ENCODE measurements around the gene ASAP3.
"Not testable (repeated sequence)": the region's sequence is repeated elsewhere in the genome, so short reads cannot be mapped to it uniquely, and the experiment has no call there.

ASAP3 gene

GRCh38 chr1:23514111-23514679 is 30.2 kb upstream of the ASAP3 start:
- DNase-seq: no peak

- no peak for DNase-seq
Measured at GRCh38 chr1:23509896-23510295, 25.9 kb upstream of the ASAP3 start.

- DNase-seq: no peak
Measured at GRCh38 chr1:23506376-23507107, 22.6 kb upstream of the ASAP3 start.

GRCh38 chr1:23505851-23506250 is 21.9 kb upstream of the ASAP3 start:
- DNase-seq: no peak

GRCh38 chr1:23504156-23504555 is 20.2 kb upstream of the ASAP3 start:
- not testable (repeated sequence) for DNase-seq

- no peak for DNase-seq
Measured at GRCh38 chr1:23502951-23503350, 19.0 kb upstream of the ASAP3 start.

GRCh38 chr1:23500466-23500865 is 16.5 kb upstream of the ASAP3 start:
- DNase-seq: no peak

- DNase-seq: no peak
Measured at GRCh38 chr1:23497777-23498439, 13.9 kb upstream of the ASAP3 start.

- DNase-seq: no peak
Measured at GRCh38 chr1:23496490-23497181, 12.7 kb upstream of the ASAP3 start.

- not testable (repeated sequence) for DNase-seq
Measured at GRCh38 chr1:23494836-23495235, 10.9 kb upstream of the ASAP3 start.

- not testable (repeated sequence) for DNase-seq
Measured at GRCh38 chr1:23492776-23493175, 8.8 kb upstream of the ASAP3 start.

- no peak for DNase-seq
Measured at GRCh38 chr1:23492132-23492720, 8.2 kb upstream of the ASAP3 start.

- DNase-seq: no peak
Measured at GRCh38 chr1:23489842-23490241, 5.9 kb upstream of the ASAP3 start.

- DNase-seq: no peak
Measured at GRCh38 chr1:23485002-23485332, 988 bp upstream of the ASAP3 start.

GRCh38 chr1:23484253-23485001 is 448 bp upstream of the ASAP3 start:
- peak; percentile 86 for DNase-seq

GRCh38 chr1:23481904-23482303 is 2.1 kb downstream of the ASAP3 start:
- no peak for DNase-seq

GRCh38 chr1:23481026-23481597 is 2.9 kb downstream of the ASAP3 start:
- DNase-seq: no peak

GRCh38 chr1:23480187-23481025 is 3.6 kb downstream of the ASAP3 start:
- no peak for DNase-seq

GRCh38 chr1:23479666-23479941 is 4.4 kb downstream of the ASAP3 start:
- no peak for DNase-seq

GRCh38 chr1:23478896-23479665 is 4.9 kb downstream of the ASAP3 start:
- no peak for DNase-seq
